GM12864 (cell line): ENCODE data around the gene STAB2.

Source experiments
- DNase-seq: peaks from one replicate; pipeline ENCODE4 v3.0.0-alpha.2; 2011; ENCODE audit warnings: low read depth
- H3K4me3 ChIP-seq: 2 replicates; pipeline ENCODE4 v1.5.1; 2011; ENCODE audit warnings: mild to moderate bottlenecking, low read depth, low read length, control low read depth
- TF ChIP-seq, protein P1 (sequence below): IDR thresholded peaks from 2 replicates; pipeline ENCODE4 v1.5.1; 2011; ENCODE audit warnings: low read depth, mild to moderate bottlenecking, moderate library complexity, low read length, control low read depth, inconsistent platforms; ENCODE audit errors: missing control alignments

The STAB2 gene

DNA sequence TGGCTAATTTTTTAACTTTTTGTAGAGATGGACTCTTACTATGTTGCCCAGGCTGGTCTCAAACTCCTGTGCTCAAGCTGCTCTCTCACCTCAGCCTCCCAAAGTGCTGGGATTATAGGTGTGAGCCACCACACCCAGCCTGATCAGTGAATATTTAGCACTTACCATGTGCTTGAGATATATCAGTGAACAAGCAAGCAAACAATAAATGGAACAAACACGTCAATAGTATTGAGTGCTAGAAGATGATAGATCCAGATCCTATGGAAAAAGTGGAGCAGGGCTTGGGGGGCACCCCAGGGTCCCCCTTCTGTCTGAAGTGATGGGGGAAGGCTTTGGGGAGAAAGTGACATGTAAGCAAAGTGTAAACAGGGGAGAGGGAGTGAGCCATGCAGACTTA, 170.2 kb downstream of the STAB2 start:
- no peak for DNase-seq
- TF ChIP-seq, protein P1, sequence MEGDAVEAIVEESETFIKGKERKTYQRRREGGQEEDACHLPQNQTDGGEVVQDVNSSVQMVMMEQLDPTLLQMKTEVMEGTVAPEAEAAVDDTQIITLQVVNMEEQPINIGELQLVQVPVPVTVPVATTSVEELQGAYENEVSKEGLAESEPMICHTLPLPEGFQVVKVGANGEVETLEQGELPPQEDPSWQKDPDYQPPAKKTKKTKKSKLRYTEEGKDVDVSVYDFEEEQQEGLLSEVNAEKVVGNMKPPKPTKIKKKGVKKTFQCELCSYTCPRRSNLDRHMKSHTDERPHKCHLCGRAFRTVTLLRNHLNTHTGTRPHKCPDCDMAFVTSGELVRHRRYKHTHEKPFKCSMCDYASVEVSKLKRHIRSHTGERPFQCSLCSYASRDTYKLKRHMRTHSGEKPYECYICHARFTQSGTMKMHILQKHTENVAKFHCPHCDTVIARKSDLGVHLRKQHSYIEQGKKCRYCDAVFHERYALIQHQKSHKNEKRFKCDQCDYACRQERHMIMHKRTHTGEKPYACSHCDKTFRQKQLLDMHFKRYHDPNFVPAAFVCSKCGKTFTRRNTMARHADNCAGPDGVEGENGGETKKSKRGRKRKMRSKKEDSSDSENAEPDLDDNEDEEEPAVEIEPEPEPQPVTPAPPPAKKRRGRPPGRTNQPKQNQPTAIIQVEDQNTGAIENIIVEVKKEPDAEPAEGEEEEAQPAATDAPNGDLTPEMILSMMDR = no peak
- H3K4me3 ChIP-seq = no peak overlapping the region

- no peak for DNase-seq
- TF ChIP-seq, protein P1 = no peak
- no peak overlapping the region for H3K4me3 ChIP-seq
Measured at GRCh38 chr12:103758310-103759089, 171.4 kb downstream of the STAB2 start.

GRCh38 chr12:103762473-103762872, 175.4 kb downstream of the STAB2 start:
- DNase-seq = no peak
- no peak overlapping the region for H3K4me3 ChIP-seq
- TF ChIP-seq, protein P1 = no peak

- no peak overlapping the region for H3K4me3 ChIP-seq
- DNase-seq = no peak
- TF ChIP-seq, protein P1 = no peak
Measured at GRCh38 chr12:103765322-103765721, 178.2 kb downstream of the STAB2 start.

GRCh38 chr12:103766028-103766427, 179.0 kb downstream of the STAB2 start:
- TF ChIP-seq, protein P1 = no peak
- DNase-seq = no peak
- no peak overlapping the region for H3K4me3 ChIP-seq

GRCh38 chr12:103768467-103769123, 181.5 kb downstream of the STAB2 start:
- no peak overlapping the region for H3K4me3 ChIP-seq
- no peak for DNase-seq
- TF ChIP-seq, protein P1 = no peak
